Activated CD4-positive, alpha-beta T cell treated with anti-CD3 and anti-CD28 coated beads for 36 hours (primary cell): Measurements from ENCODE around the gene ACYP2. TPM values are rescaled to one million over a fixed set of nuclear protein-coding genes. Genes with fewer than 3 reads are reported as not detected.
A peak's percentile ranks its signal among the peaks of the same experiment; 100 is the strongest.
"Not testable (repeated sequence)": the region's sequence is repeated elsewhere in the genome, so short reads cannot be mapped to it uniquely, and the experiment has no call there.

Source experiments
- ATAC-seq: fragments of 200-7000 bp; cut with Tn5 transposase; one replicate; pipeline ENCODE4 v1.10.0; 2021; ENCODE audit warnings: mild to moderate bottlenecking, moderate library complexity
- CTCF ChIA-PET: fragments of 350-600 bp; sonication (Branson Sonifier 250); formaldehyde crosslinking; loops from one replicate; lab custom pipeline; 2021; ENCODE audit warnings: antibody characterized with exemption; lab: Charles Lee
- POLR2A ChIA-PET: fragments of 350-600 bp; sonication (Branson Sonifier 250); formaldehyde crosslinking; loops from one replicate; lab custom pipeline; 2021; ENCODE audit warnings: antibody characterized with exemption, inconsistent platforms; lab: Charles Lee
- DNase-seq: peaks from one replicate; pipeline ENCODE4 v3.0.0-alpha.2; 2020
- H3K27ac Mint-ChIP-seq: one replicate; pipeline ENCODE4 v1.8.0; 2021; ENCODE audit warnings: mixed read lengths
- H3K27me3 Mint-ChIP-seq: one replicate; pipeline ENCODE4 v1.8.0; 2021; ENCODE audit warnings: mixed read lengths
- H3K36me3 Mint-ChIP-seq: one replicate; pipeline ENCODE4 v1.8.0; 2021; ENCODE audit warnings: low read depth, mixed read lengths
- H3K4me1 Mint-ChIP-seq: one replicate; pipeline ENCODE4 v1.8.0; 2021; ENCODE audit warnings: mixed read lengths
- H3K4me3 Mint-ChIP-seq: one replicate; pipeline ENCODE4 v1.8.0; 2021; ENCODE audit warnings: mild to moderate bottlenecking, moderate library complexity, mixed read lengths
- H3K9me3 Mint-ChIP-seq: one replicate; pipeline ENCODE4 v1.8.0; 2021; ENCODE audit warnings: low read depth, mixed read lengths
- intact Hi-C, 2 experiments: fragments of 100-400 bp; cut with DNase I in 1 of 2; cut with micrococcal nuclease in 1 of 2; formaldehyde crosslinking; loops; one replicate each; pipeline versions ENCODE4 v1.14.2 to v1.15.1; 2022 to 2024; cut with DNase I, micrococcal nuclease
- total RNA-seq, 2 experiments: library from RNA; stranded (reverse); gene quantifications; one replicate each; pipeline ENCODE4 v1.2.3, GENCODE V29; 2021

Gene ACYP2
- total RNA-seq = 1 to 10 TPM; 6.0 to 6.9 TPM

DNA sequence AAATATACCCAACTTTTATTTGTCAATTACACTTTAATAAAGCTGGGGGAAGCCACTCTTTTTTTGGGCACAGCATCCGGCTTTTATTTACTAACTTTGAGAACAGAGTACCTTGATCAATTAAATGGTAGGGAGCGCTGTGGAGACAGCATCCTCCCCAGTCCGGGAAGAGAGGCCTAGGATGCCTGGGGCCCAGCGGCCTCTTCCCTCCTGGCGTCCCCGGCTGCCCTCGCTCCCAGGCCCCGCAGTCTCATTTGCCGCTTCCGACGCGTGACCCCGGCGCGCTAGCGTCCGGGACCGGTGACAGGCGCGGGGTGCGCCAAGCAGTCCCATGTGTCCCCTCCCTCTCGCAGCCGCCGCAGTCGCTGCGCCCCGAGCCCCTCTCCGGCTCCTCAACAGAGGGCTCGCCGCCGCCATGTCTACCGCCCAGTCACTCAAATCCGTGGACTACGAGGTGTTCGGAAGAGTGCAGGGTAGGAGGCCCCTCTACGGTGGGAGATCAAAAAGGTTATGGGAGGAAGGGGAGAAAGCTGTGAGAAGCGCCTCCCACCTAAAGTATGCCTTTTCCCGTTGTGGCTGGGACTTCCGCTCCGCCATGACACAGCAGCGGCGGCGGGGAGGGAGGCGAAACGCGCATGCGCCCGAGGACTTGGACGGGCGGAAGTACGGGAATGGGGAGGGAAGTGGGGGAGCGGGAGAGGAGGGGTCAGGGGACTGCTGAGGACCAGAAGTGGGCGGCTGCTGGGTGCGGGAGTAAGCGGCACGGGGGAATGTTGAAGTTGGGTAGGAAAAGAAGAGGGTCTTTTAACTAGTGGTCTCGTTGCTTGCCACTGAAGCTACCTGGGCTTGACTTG, at the start of gene ACYP2:
ACYP2 (plus strand) TSS at position 332 of the 854 bp plus-strand sequence.
- Mint-ChIP-seq H3K4me1 (peaks cover 12% of the 10 kb centered on the region), H3K36me3 (peaks cover 31% of the 10 kb centered on the region), H3K27me3 (peaks cover 2% of the 10 kb centered on the region), H3K4me3 (peak within 1 kb of the TSS; percentile 85), H3K27ac (peak within 1 kb of the TSS; percentile 96), H3K9me3 (peaks cover 5% of the 10 kb centered on the region)
- ChIA-PET CTCF (interaction anchor here (0.7 to 2.5 kb wide), 5 partner anchors 9 to 592 kb away, joined by 3 to 9 read pairs (median 5); no protein-coding TSS in a partner anchor), POLR2A (interaction anchor here (0.5 to 1.1 kb wide), 5 partner anchors 34 to 1060 kb away, joined by 3 to 6 read pairs (median 3); no protein-coding TSS in a partner anchor)
- peak; percentile 95 for DNase-seq
- ATAC-seq = peak; percentile 90
- intact Hi-C loops = loop anchor here (1.0 to 10.0 kb wide), 14 partner anchors 120 to 1579 kb away; partner anchors contain the start of genes CHAC2 (in 1 of the 2), CLHC1 (in 1 of the 2), EML6 (in 1 of the 2) and PNPT1 (in 1 of the 2)

DNA sequence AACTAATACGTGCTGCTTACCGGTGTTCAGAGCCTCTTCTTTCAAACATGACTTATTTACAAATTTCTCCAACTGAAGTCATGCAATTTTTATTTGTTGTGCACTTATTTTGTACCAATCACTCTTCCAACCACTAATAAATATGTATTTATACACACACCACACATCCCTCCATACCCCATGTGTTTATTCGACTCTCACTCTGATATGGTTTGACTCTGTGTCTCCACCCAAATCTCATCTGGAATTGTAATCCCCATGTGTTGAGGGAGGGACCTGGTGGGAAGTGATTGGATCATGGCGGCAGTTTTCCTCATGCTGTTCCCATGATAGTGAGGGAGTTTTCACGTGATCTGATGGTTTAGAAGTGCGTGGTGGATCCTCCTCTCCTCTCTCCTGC, 49.5 kb upstream of the ACYP2 start:
- CTCF ChIA-PET = no interaction called here
- Mint-ChIP-seq H3K4me3 (no peak overlapping the region), H3K4me1 (no peaks in the 10 kb centered on the region), H3K27ac (no peak overlapping the region), H3K27me3 (no peaks in the 10 kb centered on the region), H3K36me3 (no peaks in the 10 kb centered on the region), H3K9me3 (no peaks in the 10 kb centered on the region)
- DNase-seq = no peak
- intact Hi-C loops = no loop called here
- no peak for ATAC-seq
- POLR2A ChIA-PET = no interaction called here

DNA sequence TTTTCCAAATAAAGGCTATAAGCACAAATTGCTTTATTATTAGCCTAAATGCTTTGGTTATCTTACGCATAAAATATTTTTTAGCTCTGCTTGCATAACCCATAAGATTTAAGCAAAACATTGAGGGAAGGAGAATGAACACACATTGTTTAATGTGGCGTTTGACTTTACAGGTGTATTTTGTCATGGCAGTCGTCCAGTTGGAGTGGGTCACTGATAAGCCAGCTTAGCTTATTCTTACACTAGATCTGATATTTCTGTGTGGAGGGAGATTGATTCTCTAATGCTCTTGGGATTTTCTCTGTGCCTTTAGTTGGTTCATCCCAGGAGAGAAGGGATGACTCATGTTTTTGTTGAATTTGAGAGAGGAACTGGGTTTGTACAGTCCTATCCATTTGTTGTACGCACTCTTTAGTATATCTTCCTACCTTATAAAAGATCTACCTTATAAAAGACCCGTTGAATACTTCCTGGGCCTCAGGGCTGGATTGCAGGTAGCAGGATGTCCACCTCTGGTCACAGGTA, 47.5 kb upstream of the ACYP2 start:
- Mint-ChIP-seq H3K4me3 (no peak overlapping the region), H3K27me3 (no peaks in the 10 kb centered on the region), H3K27ac (no peak overlapping the region), H3K9me3 (no peaks in the 10 kb centered on the region), H3K36me3 (no peaks in the 10 kb centered on the region), H3K4me1 (no peaks in the 10 kb centered on the region)
- DNase-seq = no peak
- intact Hi-C loops = no loop called here
- POLR2A ChIA-PET = no interaction called here
- CTCF ChIA-PET = no interaction called here
- ATAC-seq = no peak

DNA sequence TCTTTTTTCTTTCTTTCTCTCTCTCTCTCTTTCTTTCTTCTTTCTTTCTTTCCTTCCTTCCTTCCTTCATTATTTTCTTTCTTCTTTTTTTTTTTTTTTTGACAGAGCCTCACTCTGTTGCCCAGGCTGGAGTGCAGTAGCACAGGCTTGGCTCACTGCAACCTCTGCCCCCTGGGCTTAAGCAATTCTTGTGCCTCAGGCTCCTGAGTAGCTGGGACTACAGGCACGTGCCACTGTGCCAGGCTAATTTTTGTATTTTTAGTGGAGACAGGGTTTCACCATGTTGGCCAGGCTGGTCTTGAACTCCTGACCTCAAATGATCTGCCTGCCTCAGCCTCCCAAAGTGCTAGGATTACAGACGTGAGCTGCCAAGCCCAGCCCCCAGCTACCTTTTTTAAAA, 42.9 kb upstream of the ACYP2 start:
- DNase-seq, intact Hi-C loops: not testable (repeated sequence)
- CTCF ChIA-PET = interaction anchor here (1.1 kb wide), 1 partner anchor 19 kb away, joined by 3 read pairs; no protein-coding TSS in a partner anchor

DNA sequence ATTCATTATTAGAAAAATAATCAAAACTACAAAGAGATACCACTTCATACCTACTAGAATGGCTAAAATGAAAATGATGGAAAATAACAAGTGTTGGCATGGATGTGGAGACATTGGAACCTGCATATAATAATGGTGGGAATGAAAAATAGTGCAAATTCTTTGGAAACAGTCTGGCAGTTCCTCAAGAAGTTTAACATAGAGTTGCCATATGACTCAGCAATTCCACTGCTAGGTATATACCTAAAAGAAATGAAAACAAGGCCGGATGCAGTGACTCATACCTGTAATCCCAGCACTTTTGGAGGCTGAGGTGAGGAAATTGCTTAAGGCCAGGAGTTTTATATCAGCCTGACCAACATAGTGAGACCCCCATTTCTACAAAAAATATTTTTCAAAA, 41.6 kb upstream of the ACYP2 start:
- no peaks in the 10 kb centered on the region for H3K36me3 Mint-ChIP-seq
- CTCF ChIA-PET = no interaction called here
- H3K27ac Mint-ChIP-seq = no peak overlapping the region
- DNase-seq (peak; percentile 13), ATAC-seq (peak; percentile 51)
- no peak overlapping the region for H3K4me3 Mint-ChIP-seq
- peaks cover 8% of the 10 kb centered on the region for H3K4me1 Mint-ChIP-seq
- H3K9me3 Mint-ChIP-seq = no peaks in the 10 kb centered on the region
- intact Hi-C loops = no loop called here
- H3K27me3 Mint-ChIP-seq = no peaks in the 10 kb centered on the region
- POLR2A ChIA-PET = interaction anchor here (0.6 kb wide), 1 partner anchor 12 kb away, joined by 6 read pairs; no protein-coding TSS in a partner anchor

More for the DNA sequence above, 42.9 kb upstream of the ACYP2 start:
- ATAC-seq, H3K4me3 Mint-ChIP-seq, H3K36me3 Mint-ChIP-seq, H3K4me1 Mint-ChIP-seq, H3K9me3 Mint-ChIP-seq, H3K27ac Mint-ChIP-seq, POLR2A ChIA-PET, H3K27me3 Mint-ChIP-seq: not testable (repeated sequence)

DNA sequence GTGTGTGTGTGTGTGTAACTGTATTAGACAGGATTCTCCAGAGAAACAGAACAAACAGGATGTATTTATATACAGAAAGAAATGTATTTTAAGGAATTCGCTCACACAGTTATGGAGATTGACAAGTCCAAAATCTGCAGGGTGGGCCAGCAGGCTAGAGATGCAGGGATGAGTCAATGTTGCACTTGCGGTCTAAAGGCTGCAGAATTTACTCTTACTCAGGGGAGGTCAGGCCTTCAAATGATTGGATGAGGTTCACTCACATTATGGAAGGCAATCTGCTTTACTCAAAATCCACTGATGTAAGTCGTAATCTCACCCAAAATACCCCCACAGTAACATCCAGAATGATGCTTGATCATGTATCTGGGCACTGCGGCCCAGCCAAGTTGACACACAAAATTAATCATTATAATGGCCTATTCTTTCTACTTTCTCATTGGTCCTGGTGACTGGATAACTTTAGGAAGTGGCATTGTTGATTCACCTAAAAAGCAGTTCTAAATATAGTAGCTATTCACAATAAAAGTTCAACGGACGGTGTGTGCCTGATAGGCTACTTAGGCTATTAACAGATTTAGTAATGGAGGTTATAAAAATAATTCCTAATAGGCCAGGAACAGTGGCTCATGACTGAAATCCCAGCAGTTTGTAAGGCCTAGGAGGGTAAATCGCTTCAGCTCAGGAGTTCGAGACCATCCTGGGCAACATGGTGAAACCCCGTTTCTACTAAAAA, 40.6 kb upstream of the ACYP2 start:
- DNase-seq (no peak), ATAC-seq (no peak)
- POLR2A ChIA-PET = no interaction called here
- Mint-ChIP-seq H3K4me1 (peaks cover 8% of the 10 kb centered on the region), H3K4me3 (no peak overlapping the region), H3K27me3 (no peaks in the 10 kb centered on the region), H3K27ac (no peak overlapping the region), H3K9me3 (no peaks in the 10 kb centered on the region), H3K36me3 (no peaks in the 10 kb centered on the region)
- intact Hi-C loops = no loop called here
- CTCF ChIA-PET = no interaction called here

DNA sequence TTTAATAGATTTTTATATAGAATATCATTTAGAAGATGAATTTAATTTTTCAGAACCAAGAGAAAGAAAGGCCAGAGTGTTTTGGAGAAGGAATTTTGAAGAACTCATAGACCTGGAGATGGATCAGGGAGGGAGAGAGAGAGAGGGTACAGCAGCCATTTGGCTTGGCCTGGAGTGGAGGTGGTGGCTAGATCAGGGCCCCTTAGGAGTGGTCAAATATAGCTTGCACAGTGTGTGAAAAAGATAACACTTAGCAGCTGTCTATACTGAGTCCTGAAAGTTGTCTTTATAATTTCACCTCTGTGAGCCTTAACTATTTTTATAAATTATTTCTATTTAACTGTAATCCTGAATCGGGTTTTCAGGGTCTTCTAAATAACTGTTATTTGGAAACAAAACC, 38.8 kb upstream of the ACYP2 start:
- ChIA-PET CTCF (interaction anchor here (0.9 to 1.5 kb wide), 2 partner anchors 104 to 163 kb away, joined by 3 to 4 read pairs; no protein-coding TSS in a partner anchor), POLR2A (no interaction called here)
- no peaks in the 10 kb centered on the region for H3K9me3 Mint-ChIP-seq
- no peak for DNase-seq
- no peak overlapping the region for H3K4me3 Mint-ChIP-seq
- intact Hi-C loops = no loop called here
- no peaks in the 10 kb centered on the region for H3K36me3 Mint-ChIP-seq
- H3K27me3 Mint-ChIP-seq = no peaks in the 10 kb centered on the region
- no peak for ATAC-seq
- peaks cover 9% of the 10 kb centered on the region for H3K4me1 Mint-ChIP-seq
- H3K27ac Mint-ChIP-seq = no peak overlapping the region

DNA sequence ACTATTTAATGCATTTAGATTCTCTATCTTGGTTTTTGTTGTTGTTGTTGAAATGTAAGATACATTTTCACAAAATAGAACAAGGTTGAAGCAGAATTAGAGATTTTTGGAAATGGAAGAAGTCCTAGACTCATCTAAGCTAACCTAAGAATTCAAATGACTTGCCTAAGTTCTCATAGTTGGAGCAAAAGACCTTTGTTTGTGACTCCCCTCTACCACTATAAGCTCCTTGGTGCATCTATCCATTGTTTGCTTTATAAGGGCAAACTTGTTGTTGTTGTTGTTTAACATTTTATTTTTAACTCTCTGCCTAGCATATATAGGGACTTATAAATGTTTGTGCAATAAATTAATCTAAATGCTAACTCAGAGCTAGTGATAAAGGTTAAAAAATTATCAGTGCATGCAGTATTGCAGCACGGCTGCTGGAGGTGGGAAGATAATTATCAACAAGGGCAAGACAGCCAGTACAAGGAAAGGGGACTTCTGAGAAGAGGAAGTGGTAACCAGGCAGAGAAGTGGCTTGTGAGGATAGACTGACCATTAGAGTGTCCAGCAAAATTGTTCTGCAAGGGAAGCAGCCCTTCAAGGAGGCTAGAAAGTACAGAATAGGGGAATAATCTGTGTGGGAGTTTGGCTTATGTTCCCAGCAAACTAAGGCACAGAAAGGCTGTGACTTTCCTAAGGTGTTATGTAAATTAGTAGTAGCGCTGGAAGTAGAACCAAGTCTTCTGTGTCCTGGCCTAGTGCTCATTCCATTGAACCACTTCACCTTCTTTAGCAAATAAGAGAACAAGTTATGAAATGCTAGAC, 38.1 kb upstream of the ACYP2 start:
- no peak overlapping the region for H3K4me3 Mint-ChIP-seq
- H3K27ac Mint-ChIP-seq = no peak overlapping the region
- ATAC-seq (no peak), DNase-seq (no peak)
- no peaks in the 10 kb centered on the region for H3K9me3 Mint-ChIP-seq
- intact Hi-C loops = no loop called here
- CTCF ChIA-PET = interaction anchor here (0.9 to 1.5 kb wide), 2 partner anchors 104 to 163 kb away, joined by 3 to 4 read pairs; no protein-coding TSS in a partner anchor
- POLR2A ChIA-PET = no interaction called here
- no peaks in the 10 kb centered on the region for H3K36me3 Mint-ChIP-seq
- no peaks in the 10 kb centered on the region for H3K27me3 Mint-ChIP-seq
- peaks cover 13% of the 10 kb centered on the region for H3K4me1 Mint-ChIP-seq

DNA sequence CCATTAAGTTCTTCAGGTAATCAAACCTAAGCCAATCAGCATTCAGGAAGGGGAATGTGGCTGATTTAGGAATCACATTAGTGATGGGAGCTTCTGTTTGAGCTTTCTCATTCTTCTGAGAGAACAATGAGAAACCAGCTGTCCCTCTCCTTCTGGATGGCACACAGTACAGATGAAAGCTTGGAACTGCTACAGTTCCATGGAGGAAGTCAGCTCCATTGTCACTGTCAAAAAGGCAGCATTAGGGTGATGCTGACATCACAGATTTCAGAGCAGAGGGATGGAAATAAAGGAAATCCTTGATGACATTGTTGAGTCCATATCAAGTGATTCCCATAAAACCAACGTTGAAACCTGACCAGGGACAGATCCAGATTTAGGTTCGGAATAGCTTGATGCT, 36.1 kb upstream of the ACYP2 start:
- H3K27ac Mint-ChIP-seq = no peak overlapping the region
- intact Hi-C loops = no loop called here
- DNase-seq (no peak), ATAC-seq (no peak)
- peaks cover 5% of the 10 kb centered on the region for H3K4me1 Mint-ChIP-seq
- no peaks in the 10 kb centered on the region for H3K36me3 Mint-ChIP-seq
- ChIA-PET POLR2A (no interaction called here), CTCF (interaction anchor here (0.6 to 1.9 kb wide), 3 partner anchors 12 to 991 kb away, joined by 3 to 4 read pairs (median 4); no protein-coding TSS in a partner anchor)
- no peak overlapping the region for H3K4me3 Mint-ChIP-seq
- no peaks in the 10 kb centered on the region for H3K27me3 Mint-ChIP-seq
- H3K9me3 Mint-ChIP-seq = no peaks in the 10 kb centered on the region

DNA sequence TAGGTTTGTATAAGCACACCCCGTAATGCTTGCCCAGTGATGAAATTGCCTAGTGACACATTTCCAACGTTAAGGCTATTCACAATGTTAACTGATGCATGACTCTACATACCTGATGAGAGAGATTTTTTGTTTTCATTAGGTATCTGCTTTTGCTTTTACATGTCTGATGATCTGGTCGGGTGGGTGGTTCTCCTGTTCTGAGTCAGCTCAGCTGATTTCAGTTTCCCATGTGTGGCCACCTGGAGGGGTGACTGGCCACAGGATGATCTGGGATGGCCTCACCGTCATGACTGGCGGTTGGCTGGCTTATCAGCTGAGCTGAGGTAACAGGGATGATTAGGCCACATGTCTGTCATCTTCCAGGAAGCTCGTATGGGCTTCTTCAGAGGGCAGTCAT, 33.8 kb upstream of the ACYP2 start:
- intact Hi-C loops = no loop called here
- Mint-ChIP-seq H3K4me3 (no peak overlapping the region), H3K27me3 (no peaks in the 10 kb centered on the region), H3K36me3 (no peaks in the 10 kb centered on the region), H3K9me3 (no peaks in the 10 kb centered on the region), H3K4me1 (peaks cover 7% of the 10 kb centered on the region), H3K27ac (peak overlapping the region; percentile 47)
- DNase-seq = peak; percentile 76
- peak; percentile 91 for ATAC-seq
- ChIA-PET POLR2A (interaction anchor here (0.6 kb wide), 1 partner anchor 33 kb away, joined by 6 read pairs; no protein-coding TSS in a partner anchor), CTCF (interaction anchor here (0.6 kb wide), 1 partner anchor 1583 kb away, joined by 3 read pairs; no protein-coding TSS in a partner anchor)
